ENCODE measurements around the gene EDEM2.

Gene EDEM2

DNA sequence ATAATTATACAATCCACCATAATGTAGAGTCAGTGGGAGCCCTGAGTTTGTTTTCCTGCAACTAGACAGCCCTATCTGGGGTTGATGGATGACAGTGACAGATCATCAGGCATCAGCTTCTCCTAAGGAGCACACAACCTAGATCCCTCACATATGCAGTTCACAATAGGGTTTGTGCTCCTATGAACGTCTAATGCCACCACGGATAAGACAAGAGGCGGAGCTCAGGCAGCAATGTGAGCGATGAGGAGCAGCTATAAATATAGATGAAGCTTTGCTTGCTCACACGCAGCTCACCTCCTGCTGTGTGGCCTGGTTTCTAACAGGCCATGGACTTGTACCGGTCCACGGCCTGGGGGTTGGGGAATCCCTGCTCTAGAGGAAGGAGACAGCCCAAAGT lies 25.9 kb downstream of the EDEM2 start:
- H3K9me2 ChIP-seq (replicated peaks; ENCODE audit: insufficient read depth, low read length) = no peaks in the 10 kb centered on the region
- no peaks in the 10 kb centered on the region for H3F3A ChIP-seq (ENCODE audit: insufficient read depth)
- H3K4me3 ChIP-seq (ENCODE audit: insufficient read depth, low read length, poor library complexity, severe bottlenecking) = no peak overlapping the region
- H3K79me2 ChIP-seq (ENCODE audit: insufficient read depth, low read length) = no peaks in the 10 kb centered on the region
- no peaks in the 10 kb centered on the region for H4K20me1 ChIP-seq (ENCODE audit: low read depth, low read length)
- H3K4me2 ChIP-seq (ENCODE audit: low read depth, low read length, poor library complexity, severe bottlenecking) = no peak overlapping the region
- no peak overlapping the region for H2AFZ ChIP-seq (ENCODE audit: low read depth, low read length, severe bottlenecking)
- peaks cover 9% of the 10 kb centered on the region; the same call in 1 of the 2 replicates for H3K36me3 ChIP-seq (ENCODE audit: low read length)
- H3K9me3 ChIP-seq (ENCODE audit: insufficient read depth, low read length) = no peaks in the 10 kb centered on the region
- no peak overlapping the region for H3K9ac ChIP-seq (ENCODE audit: low read length)
- no peak overlapping the region for H3K27ac ChIP-seq (ENCODE audit: low read depth, low read length)
- no peaks in the 10 kb centered on the region for H3K27me3 ChIP-seq (ENCODE audit: low read length)
- TF ChIP-seq, protein P1, sequence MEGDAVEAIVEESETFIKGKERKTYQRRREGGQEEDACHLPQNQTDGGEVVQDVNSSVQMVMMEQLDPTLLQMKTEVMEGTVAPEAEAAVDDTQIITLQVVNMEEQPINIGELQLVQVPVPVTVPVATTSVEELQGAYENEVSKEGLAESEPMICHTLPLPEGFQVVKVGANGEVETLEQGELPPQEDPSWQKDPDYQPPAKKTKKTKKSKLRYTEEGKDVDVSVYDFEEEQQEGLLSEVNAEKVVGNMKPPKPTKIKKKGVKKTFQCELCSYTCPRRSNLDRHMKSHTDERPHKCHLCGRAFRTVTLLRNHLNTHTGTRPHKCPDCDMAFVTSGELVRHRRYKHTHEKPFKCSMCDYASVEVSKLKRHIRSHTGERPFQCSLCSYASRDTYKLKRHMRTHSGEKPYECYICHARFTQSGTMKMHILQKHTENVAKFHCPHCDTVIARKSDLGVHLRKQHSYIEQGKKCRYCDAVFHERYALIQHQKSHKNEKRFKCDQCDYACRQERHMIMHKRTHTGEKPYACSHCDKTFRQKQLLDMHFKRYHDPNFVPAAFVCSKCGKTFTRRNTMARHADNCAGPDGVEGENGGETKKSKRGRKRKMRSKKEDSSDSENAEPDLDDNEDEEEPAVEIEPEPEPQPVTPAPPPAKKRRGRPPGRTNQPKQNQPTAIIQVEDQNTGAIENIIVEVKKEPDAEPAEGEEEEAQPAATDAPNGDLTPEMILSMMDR (IDR thresholded peaks at IDR 0.05; ENCODE audit: insufficient read depth, low read length, poor library complexity, severe bottlenecking) = no peak
- TF ChIP-seq EZH2phosphoT487 (conservative IDR thresholded peaks at IDR 0.05; ENCODE audit: low read length) = no peak

DNA sequence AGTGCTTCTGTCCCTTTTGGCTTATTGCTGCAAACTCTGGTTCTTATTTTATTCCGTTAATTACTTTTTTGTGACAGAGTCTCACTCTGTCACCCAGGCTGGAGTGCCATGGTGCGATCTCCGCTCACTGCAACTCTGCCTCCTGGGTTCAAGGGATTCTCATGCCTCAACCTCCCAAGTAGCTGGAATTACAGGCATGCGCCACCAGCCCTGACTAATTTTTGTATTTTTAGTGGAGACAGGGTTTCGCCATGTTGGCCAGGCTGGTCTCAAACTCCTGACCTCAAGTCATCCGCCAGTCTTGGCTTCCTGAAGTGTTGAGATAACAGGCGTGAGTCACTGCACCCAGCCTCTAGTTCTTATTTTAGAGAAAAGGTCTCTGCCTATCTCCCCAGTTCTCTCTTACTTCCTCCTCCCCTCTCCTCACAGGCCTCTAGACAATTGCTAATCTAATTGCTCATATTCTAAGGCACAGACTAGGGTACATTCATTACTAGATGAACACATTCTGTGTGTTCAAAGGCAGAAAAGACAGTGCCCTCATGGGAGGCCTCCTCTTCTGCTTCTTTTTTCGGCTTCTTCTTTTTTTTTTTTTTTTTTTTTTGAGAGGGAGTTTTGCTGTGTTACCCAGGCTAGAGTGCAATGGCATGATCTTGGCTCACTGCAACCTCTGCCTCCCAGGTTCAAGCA lies 27.0 kb downstream of the EDEM2 start:
- Histone ChIP-seq H3F3A (ENCODE audit: insufficient read depth) (no peaks in the 10 kb centered on the region), H3K9me3 (ENCODE audit: insufficient read depth, low read length) (no peaks in the 10 kb centered on the region), H3K9ac (ENCODE audit: low read length) (no peak overlapping the region), H3K4me3 (ENCODE audit: insufficient read depth, low read length, poor library complexity, severe bottlenecking) (no peak overlapping the region), H3K36me3 (ENCODE audit: low read length) (peaks cover 10% of the 10 kb centered on the region; the same call in 1 of the 2 replicates), H3K9me2 (replicated peaks; ENCODE audit: insufficient read depth, low read length) (no peaks in the 10 kb centered on the region), H3K79me2 (ENCODE audit: insufficient read depth, low read length) (no peaks in the 10 kb centered on the region), H3K4me2 (ENCODE audit: low read depth, low read length, poor library complexity, severe bottlenecking) (no peak overlapping the region), H3K27me3 (ENCODE audit: low read length) (no peaks in the 10 kb centered on the region), H4K20me1 (ENCODE audit: low read depth, low read length) (no peaks in the 10 kb centered on the region), H3K27ac (ENCODE audit: low read depth, low read length) (no peak overlapping the region), H2AFZ (ENCODE audit: low read depth, low read length, severe bottlenecking) (no peak overlapping the region)
- TF ChIP-seq EZH2phosphoT487 (conservative IDR thresholded peaks at IDR 0.05; ENCODE audit: low read length) = no peak
- TF ChIP-seq, protein P1 (IDR thresholded peaks at IDR 0.05; ENCODE audit: insufficient read depth, low read length, poor library complexity, severe bottlenecking) = no peak

DNA sequence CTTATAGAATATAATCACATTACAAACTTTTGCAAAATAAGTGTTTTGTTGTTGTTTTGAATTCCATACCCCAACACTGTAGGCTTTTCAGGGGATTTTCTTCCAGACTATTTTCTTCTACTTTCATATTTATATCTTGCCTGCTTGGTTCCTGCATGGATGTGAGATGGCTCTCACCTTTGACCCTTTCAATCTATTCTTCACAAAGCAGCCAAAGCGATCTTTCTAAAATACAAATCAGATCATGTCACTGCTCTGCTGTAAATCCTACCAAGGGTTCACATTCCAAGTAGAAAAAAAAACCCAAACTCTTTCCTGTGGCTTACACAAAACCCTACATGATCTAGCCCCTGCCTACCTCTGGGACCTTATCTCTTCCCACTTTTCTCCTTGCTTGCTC lies 29.5 kb downstream of the EDEM2 start:
- H3F3A ChIP-seq (ENCODE audit: insufficient read depth) = no peaks in the 10 kb centered on the region
- no peak overlapping the region for H3K4me2 ChIP-seq (ENCODE audit: low read depth, low read length, poor library complexity, severe bottlenecking)
- H3K27me3 ChIP-seq (ENCODE audit: low read length) = no peaks in the 10 kb centered on the region
- peaks cover 10% of the 10 kb centered on the region; the same call in 1 of the 2 replicates for H3K36me3 ChIP-seq (ENCODE audit: low read length)
- H2AFZ ChIP-seq (ENCODE audit: low read depth, low read length, severe bottlenecking) = no peak overlapping the region
- no peak overlapping the region for H3K27ac ChIP-seq (ENCODE audit: low read depth, low read length)
- TF ChIP-seq, protein P1 (IDR thresholded peaks at IDR 0.05; ENCODE audit: insufficient read depth, low read length, poor library complexity, severe bottlenecking) = no peak
- TF ChIP-seq EZH2phosphoT487 (conservative IDR thresholded peaks at IDR 0.05; ENCODE audit: low read length) = no peak
- H3K79me2 ChIP-seq (ENCODE audit: insufficient read depth, low read length) = no peaks in the 10 kb centered on the region
- no peaks in the 10 kb centered on the region for H4K20me1 ChIP-seq (ENCODE audit: low read depth, low read length)
- H3K9me2 ChIP-seq (replicated peaks; ENCODE audit: insufficient read depth, low read length) = no peaks in the 10 kb centered on the region
- no peak overlapping the region for H3K4me3 ChIP-seq (ENCODE audit: insufficient read depth, low read length, poor library complexity, severe bottlenecking)
- no peak overlapping the region for H3K9ac ChIP-seq (ENCODE audit: low read length)
- H3K9me3 ChIP-seq (ENCODE audit: insufficient read depth, low read length) = no peaks in the 10 kb centered on the region

Data from SU-DHL-6 (cell line).